Hindlimb muscle (tissue), 1 donor: ENCODE data around the gene SLC15A4. TPM values are rescaled to one million over a fixed set of nuclear protein-coding genes. Genes with fewer than 3 reads are reported as not detected.

Experiments
- DNase-seq: peaks from one replicate; pipeline ENCODE4 v3.0.0-alpha.2; 2013
- polyA plus RNA-seq: library from polyadenylated mRNA; unstranded; fragments of 120-200 nt; gene quantifications from one replicate; pipeline ENCODE4 v1.2.1, GENCODE V29; 2013; ENCODE audit not compliant: insufficient read length

The SLC15A4 gene
- polyA plus RNA-seq, 1 donor, result 24.5 TPM

DNA sequence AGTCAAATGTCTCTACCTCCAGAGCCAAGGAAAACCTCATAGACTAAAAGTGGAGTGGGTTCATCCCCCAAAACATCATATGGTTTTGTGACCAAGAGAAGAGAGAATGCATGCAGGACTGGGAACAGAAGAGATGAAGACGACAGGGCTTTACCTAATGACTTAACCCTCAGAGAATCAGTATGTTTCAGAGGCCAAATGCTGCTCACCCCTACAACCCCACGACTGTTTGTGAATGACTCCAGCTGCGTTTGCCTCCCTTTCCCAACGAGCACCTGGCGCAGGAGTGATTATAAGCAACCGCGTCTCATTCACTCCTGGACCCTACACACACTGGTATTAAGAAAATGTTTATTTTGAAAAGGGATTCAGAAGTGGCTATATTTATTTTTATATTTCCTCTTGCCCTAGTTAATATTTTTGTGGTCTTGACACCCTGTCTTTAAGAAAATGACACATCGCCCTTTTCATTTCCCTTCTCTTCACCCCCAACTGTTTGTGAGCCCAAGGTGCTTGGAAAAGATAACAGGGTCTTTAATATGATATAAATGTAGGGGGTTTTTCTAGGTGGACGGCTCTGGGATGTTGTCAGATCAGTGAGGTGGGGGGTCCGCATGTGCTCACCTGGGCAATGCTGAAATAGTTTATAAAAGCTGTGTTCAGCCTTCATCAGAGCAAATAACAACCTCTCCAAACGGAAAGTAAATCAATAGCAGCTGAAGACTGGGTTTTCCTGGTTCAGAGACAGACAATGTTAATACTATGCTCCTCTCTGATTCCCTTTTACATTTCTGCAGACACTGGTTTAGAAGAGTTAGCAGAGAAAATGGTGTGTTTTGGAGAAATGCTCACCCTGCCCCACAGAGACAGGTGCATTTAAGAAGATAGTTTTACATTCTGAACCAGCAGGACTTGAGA, 77.7 kb downstream of the SLC15A4 start:
- no peak for DNase-seq

DNA sequence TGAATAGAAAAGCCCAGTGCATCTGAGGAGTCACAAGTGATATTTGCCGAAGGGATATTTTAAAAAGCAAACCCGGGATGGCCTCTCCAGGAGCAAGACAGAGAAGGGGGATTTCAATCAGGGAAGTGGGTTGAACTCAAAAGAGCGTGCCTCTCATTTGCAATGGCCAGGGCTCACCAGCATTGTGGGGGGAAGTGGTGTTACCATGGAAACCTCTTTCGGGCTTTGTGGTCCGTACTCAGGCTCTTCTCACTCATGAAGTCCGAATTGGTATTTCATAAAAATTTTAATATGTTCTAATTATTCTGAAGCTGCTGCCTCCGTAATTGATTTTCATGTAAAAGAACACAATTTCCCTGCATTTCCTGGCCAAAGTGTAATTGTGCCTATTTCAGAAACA, 79.8 kb downstream of the SLC15A4 start:
- DNase-seq, result no peak

Other genes with a start within 250 kb of the SLC15A4 start
- gene GLT1D1, start 29.5 kb upstream of the SLC15A4 start, polyA plus RNA-seq, result 1.5 TPM